IMR-90 (cell line): ENCODE results near the gene LYRM4. TPM values are rescaled to one million over a fixed set of nuclear protein-coding genes. Genes with fewer than 3 reads are reported as not detected.

Source experiments
- ATAC-seq: fragments of 200-7000 bp; cut with Tn5 transposase; 2 replicates; pipeline ENCODE4 v1.9.1; 2020; ENCODE audit warnings: low read depth, mild to moderate bottlenecking, moderate library complexity
- BruUV-seq: library from RNA; stranded (reverse); fragments of 400-500 nt; replicated peaks from 2 replicates; lab custom pipeline; 2021; lab: Mats Ljungman, UMichigan
- CTCF ChIA-PET: fragments of 300-600 bp; formaldehyde crosslinking; extraction: SDS; loops from one replicate; lab custom pipeline; 2021; ENCODE audit warnings: antibody characterized with exemption; lab: Yijun Ruan, JAX
- POLR2A ChIA-PET: fragments of 300-600 bp; sonication (Branson Sonifier 250); formaldehyde crosslinking; loops from one replicate; lab custom pipeline; 2022; ENCODE audit warnings: antibody characterized with exemption; ENCODE audit not compliant: unreplicated experiment; lab: Charles Lee
- DNase-seq: peaks from one replicate; pipeline ENCODE4 v3.0.0; 2013
- H2AFZ ChIP-seq: replicated peaks from 2 replicates; pipeline ENCODE3; 2013; ENCODE audit warnings: low read length, mild to moderate bottlenecking; ENCODE audit not compliant: poor library complexity
- H2AK5ac ChIP-seq: 2 replicates; pipeline ENCODE4 v1.6.1; 2013; ENCODE audit warnings: low read depth, low read length, inconsistent platforms
- H2AK9ac ChIP-seq: replicated peaks from 2 replicates; pipeline ENCODE3; 2013; ENCODE audit warnings: mild to moderate bottlenecking, low read depth, low read length, moderate library complexity; ENCODE audit not compliant: poor library complexity
- H2BK120ac ChIP-seq: 2 replicates; pipeline ENCODE4 v1.6.1; 2013; ENCODE audit warnings: low read depth, low read length, inconsistent platforms
- H2BK15ac ChIP-seq: 3 replicates; pipeline ENCODE4 v1.6.1; 2013; ENCODE audit warnings: low read depth, low read length, inconsistent platforms
- H2BK20ac ChIP-seq: 2 replicates; pipeline ENCODE4 v1.6.1; 2013; ENCODE audit warnings: low read depth, mild to moderate bottlenecking, inconsistent platforms, low read length, moderate library complexity
- H2BK5ac ChIP-seq: 2 replicates; pipeline ENCODE4 v1.6.1; 2013; ENCODE audit warnings: mild to moderate bottlenecking, low read depth, low read length, inconsistent platforms; ENCODE audit not compliant: poor library complexity, severe bottlenecking
- H3K14ac ChIP-seq: replicated peaks from 2 replicates; pipeline ENCODE4 v1.6.1; 2013; ENCODE audit warnings: low read depth, low read length, inconsistent platforms
- H3K18ac ChIP-seq: 2 replicates; pipeline ENCODE4 v1.6.1; 2013; ENCODE audit warnings: low read depth, low read length, control low read depth
- H3K23ac ChIP-seq: 2 replicates; pipeline ENCODE4 v1.6.1; 2013; ENCODE audit warnings: low read depth, low read length, inconsistent platforms
- H3K27ac ChIP-seq: 2 replicates; pipeline ENCODE4 v1.5.1; 2013; ENCODE audit warnings: mild to moderate bottlenecking, control low read depth, low read length; ENCODE audit not compliant: insufficient read depth
- H3K27me3 ChIP-seq: 2 replicates; pipeline ENCODE4 v1.6.1; 2013; ENCODE audit warnings: low read length; ENCODE audit not compliant: control insufficient read depth, insufficient read depth
- H3K36me3 ChIP-seq: 2 replicates; pipeline ENCODE4 v1.6.1; 2013; ENCODE audit warnings: low read length, mixed read lengths; ENCODE audit not compliant: control insufficient read depth, insufficient read depth
- H3K4ac ChIP-seq: 2 replicates; pipeline ENCODE4 v1.6.1; 2013; ENCODE audit warnings: low read depth, low read length, inconsistent platforms
- H3K4me1 ChIP-seq: 2 replicates; pipeline ENCODE4 v1.6.1; 2013; ENCODE audit warnings: low read length, mixed read lengths; ENCODE audit not compliant: control insufficient read depth, insufficient read depth
- H3K4me2 ChIP-seq: 2 replicates; pipeline ENCODE4 v1.6.1; 2013; ENCODE audit warnings: low read depth, mild to moderate bottlenecking, control low read depth, low read length, moderate library complexity
- H3K4me3 ChIP-seq: 2 replicates; pipeline ENCODE4 v1.5.1; 2013; ENCODE audit warnings: low read depth, mild to moderate bottlenecking, control low read depth, low read length, moderate library complexity; ENCODE audit not compliant: insufficient read depth
- H3K56ac ChIP-seq: 2 replicates; pipeline ENCODE4 v1.6.1; 2013; ENCODE audit warnings: low read length, inconsistent platforms; ENCODE audit not compliant: insufficient read depth; ENCODE audit errors: extremely low read depth
- H3K79me1 ChIP-seq, 2 experiments: 2 replicates each; pipeline ENCODE4 v1.6.1; 2013; ENCODE audit warnings: low read length in 2 of 2, inconsistent platforms in 1 of 2, low read depth in 1 of 2
- H3K9ac ChIP-seq: 2 replicates; pipeline ENCODE4 v1.6.1; 2013; ENCODE audit warnings: low read depth, low read length, control low read depth
- H3K9me1 ChIP-seq: 2 replicates; pipeline ENCODE4 v1.6.1; 2013; ENCODE audit warnings: low read length, inconsistent platforms; ENCODE audit not compliant: insufficient read depth
- H3K9me3 ChIP-seq: 2 replicates; pipeline ENCODE4 v1.6.1; 2013; ENCODE audit warnings: low read length; ENCODE audit not compliant: control insufficient read depth, insufficient read depth
- H4K20me1 ChIP-seq: 2 replicates; pipeline ENCODE4 v1.6.1; 2013; ENCODE audit warnings: low read length, inconsistent platforms; ENCODE audit not compliant: insufficient read depth
- H4K5ac ChIP-seq: 2 replicates; pipeline ENCODE4 v1.6.1; 2013; ENCODE audit warnings: mild to moderate bottlenecking, low read depth, low read length, control low read depth
- H4K8ac ChIP-seq, 2 experiments: 2 replicates each; pipeline ENCODE4 v1.6.1; 2013; ENCODE audit warnings: low read depth in 2 of 2, low read length in 2 of 2, control low read depth in 1 of 2, inconsistent platforms in 1 of 2
- H4K91ac ChIP-seq: 2 replicates; pipeline ENCODE4 v1.6.1; 2013; ENCODE audit warnings: low read depth, low read length, inconsistent platforms; ENCODE audit not compliant: insufficient read depth
- BHLHE40 ChIP-seq: fragments of 150-350 bp; IDR thresholded peaks from 2 replicates; pipeline ENCODE4 v1.6.1; 2016; ENCODE audit warnings: mild to moderate bottlenecking, low read depth, low read length
- CEBPB ChIP-seq: IDR thresholded peaks from 2 replicates; pipeline ENCODE4 v1.6.1; 2012; ENCODE audit warnings: low read depth, low read length, improper control_type of control experiment
- CHD1 ChIP-seq: IDR thresholded peaks from 2 replicates; pipeline ENCODE4 v1.6.1; 2012; ENCODE audit warnings: low read depth, low read length, improper control_type of control experiment
- CTCF ChIP-seq: conservative IDR thresholded peaks from 2 replicates; pipeline ENCODE4 v1.5.1; 2012; ENCODE audit warnings: mild to moderate bottlenecking, low read depth, low read length, improper control_type of control experiment
- ELK1 ChIP-seq: fragments of 150-350 bp; IDR thresholded peaks from 2 replicates; pipeline ENCODE4 v1.6.1; 2016; ENCODE audit warnings: low read depth, mild to moderate bottlenecking, low read length, moderate library complexity, borderline replicate concordance
- FOS ChIP-seq: fragments of 150-350 bp; IDR thresholded peaks from 2 replicates; pipeline ENCODE4 v1.6.1; 2016; ENCODE audit warnings: low read depth, low read length
- MAFK ChIP-seq: IDR thresholded peaks from 2 replicates; pipeline ENCODE4 v1.6.1; 2012; ENCODE audit warnings: low read depth, low read length, improper control_type of control experiment
- MAZ ChIP-seq: IDR thresholded peaks from 2 replicates; pipeline ENCODE4 v1.6.1; 2012; ENCODE audit warnings: low read depth, mild to moderate bottlenecking, low read length, improper control_type of control experiment, moderate library complexity, borderline replicate concordance
- MXI1 ChIP-seq: IDR thresholded peaks from 2 replicates; pipeline ENCODE4 v1.6.1; 2012; ENCODE audit warnings: low read depth, mild to moderate bottlenecking, low read length, moderate library complexity, borderline replicate concordance
- NFE2L2 ChIP-seq: fragments of 150-350 bp; IDR thresholded peaks from 2 replicates; pipeline ENCODE4 v1.6.1; 2016; ENCODE audit warnings: low read depth, mild to moderate bottlenecking, low read length
- POLR2A ChIP-seq: IDR thresholded peaks from 2 replicates; pipeline ENCODE4 v1.6.1; 2012; ENCODE audit warnings: mild to moderate bottlenecking, low read depth, low read length
- RAD21 ChIP-seq: IDR thresholded peaks from 2 replicates; pipeline ENCODE4 v1.6.1; 2012; ENCODE audit warnings: low read length, improper control_type of control experiment
- RCOR1 ChIP-seq: IDR thresholded peaks from 2 replicates; pipeline ENCODE4 v1.6.1; 2012; ENCODE audit warnings: mild to moderate bottlenecking, low read length, improper control_type of control experiment; ENCODE audit not compliant: insufficient replicate concordance
- RFX5 ChIP-seq: IDR thresholded peaks from 2 replicates; pipeline ENCODE4 v1.8.0; 2012; ENCODE audit warnings: low read depth, mild to moderate bottlenecking, low read length, moderate library complexity
- SMC3 ChIP-seq: fragments of 150-350 bp; IDR thresholded peaks from 2 replicates; pipeline ENCODE4 v1.6.1; 2016; ENCODE audit warnings: low read depth, mild to moderate bottlenecking, antibody characterized with exemption, low read length, moderate library complexity
- USF2 ChIP-seq: fragments of 150-350 bp; IDR thresholded peaks from 2 replicates; pipeline ENCODE4 v1.6.1; 2017; ENCODE audit warnings: mild to moderate bottlenecking, antibody characterized with exemption, low read length, low read depth
- WGBS, 2 experiments: methylation state at CpG; one replicate each; pipeline versions ENCODE4 v1.1.5 to v1.1.7; 2013; ENCODE audit warnings: missing lambda C conversion rate in 2 of 2; ENCODE audit not compliant: insufficient read length in 1 of 2; ENCODE audit errors: extremely low coverage in 2 of 2; 5-methylcytosine and 5-hydroxymethylcytosine counted together
- dilution Hi-C: fragments of 300-500 bp; cut with HindIII; formaldehyde crosslinking; loops from one replicate; pipeline ENCODE4 v1.14.3; 2018; ENCODE audit warnings: low sequenced_read_pairs; ENCODE audit not compliant: unreplicated experiment
- in situ Hi-C: fragments of 300-500 bp; cut with MboI; formaldehyde crosslinking; loops from 3 replicates; pipeline ENCODE4 v1.14.3; 2019; ENCODE audit warnings: low sequenced_read_pairs, inconsistent platforms, mixed read lengths
- intact Hi-C: fragments of 100-400 bp; cut with micrococcal nuclease; formaldehyde crosslinking; loops from 2 replicates; pipeline ENCODE4 v1.10.0; 2022
- polyA plus RNA-seq, 3 experiments: library from polyadenylated mRNA; depleted of rRNA; stranded (reverse); fragments of >200 nt; gene quantifications; 2 replicates each; pipeline ENCODE4 v1.2.3, GENCODE V29; 2012; ENCODE audit warnings: low replicate concordance in 1 of 3
- total RNA-seq: library from RNA; depleted of rRNA; stranded (reverse); fragments of >200 nt; gene quantifications from 2 replicates; pipeline ENCODE4 v1.2.3, GENCODE V29; 2012

The LYRM4 gene
- total and polyA plus RNA-seq, 2 of the 4 experiments (the other 2 are of a cell fraction): 11.5 to 26.6 TPM

- POLR2A ChIA-PET: no interaction called here
- no CpG with 5 or more reads among the region's 5 CpGs for WGBS, 2 experiments
- in situ Hi-C loops: loop anchor here (25.0 kb wide), 1 partner anchor 1318 kb away; no protein-coding TSS in a partner anchor
Observed at GRCh38 chr6:5219011-5219691, 41.6 kb downstream of the LYRM4 start.

More at GRCh38 chr6:5219011-5219691, 41.6 kb downstream of the LYRM4 start:
- Histone ChIP-seq H4K5ac (no peak overlapping the region), H3K18ac (no peak overlapping the region), H4K91ac (no peak overlapping the region), H3K4ac (no peak overlapping the region), H3K4me2 (no peak overlapping the region), H2BK120ac (no peak overlapping the region), H4K20me1 (no peaks in the 10 kb centered on the region), H3K56ac (no peak overlapping the region), H3K14ac (no peak overlapping the region), H3K23ac (no peak overlapping the region), H2BK15ac (no peak overlapping the region), H2AK5ac (no peak overlapping the region), H3K36me3 (no peaks in the 10 kb centered on the region), H2BK5ac (no peak overlapping the region), H2AK9ac (no peak overlapping the region), H3K27me3 (no peaks in the 10 kb centered on the region), H3K79me1 (no peaks in the 10 kb centered on the region; a peak in 1 of 4 replicates), H4K8ac (no peak overlapping the region), H3K4me3 (no peak overlapping the region), H2BK20ac (no peak overlapping the region), H3K9me3 (no peaks in the 10 kb centered on the region), H3K4me1 (peaks cover 5% of the 10 kb centered on the region; the same call in 1 of the 2 replicates), H3K27ac (no peak overlapping the region), H3K9ac (no peak overlapping the region), H2AFZ (no peak overlapping the region), H3K9me1 (peaks cover 10% of the 10 kb centered on the region; the same call in 1 of the 2 replicates)
- DNase-seq (no peak), ATAC-seq (no peak)
- TF ChIP-seq NFE2L2: no peak
- no peak for TF ChIP-seq RCOR1
- TF ChIP-seq CTCF: no peak
- TF ChIP-seq BHLHE40: no peak
- TF ChIP-seq SMC3: no peak
- TF ChIP-seq MAFK: no peak
- TF ChIP-seq CHD1: no peak
- no peak for TF ChIP-seq MAZ
- TF ChIP-seq RFX5: no peak
- no peak for TF ChIP-seq RAD21
- TF ChIP-seq ELK1: no peak
- no peak for TF ChIP-seq USF2
- TF ChIP-seq FOS: no peak
- TF ChIP-seq CEBPB: no peak
- no peak for TF ChIP-seq POLR2A
- TF ChIP-seq MXI1: no peak
- no TSS peak for BruUV-seq
- intact Hi-C loops: no loop called here
- dilution Hi-C loops: no loop called here
- CTCF ChIA-PET: interaction anchor here (1.1 kb wide), 1 partner anchor 75 kb away, joined by 3 read pairs; no protein-coding TSS in a partner anchor
